HepG2 (cell line): ENCODE data around the gene CGNL1. TPM values are rescaled to one million over a fixed set of nuclear protein-coding genes. Genes with fewer than 3 reads are reported as not detected.

Experiments used
- ATF5 ChIP-seq: sonication (generic); formaldehyde crosslinking; IDR thresholded peaks from 2 replicates; pipeline ENCODE4 v1.4.0; 2020; ENCODE audit warnings: mild to moderate bottlenecking, low read depth, missing genetic modification reagents
- BCL3 ChIP-seq: sonication (generic); formaldehyde crosslinking; IDR thresholded peaks from 2 replicates; pipeline ENCODE4 v1.5.1; 2020; ENCODE audit warnings: mild to moderate bottlenecking, missing genetic modification reagents, moderate library complexity
- CEBPB ChIP-seq: IDR thresholded peaks from 2 replicates; pipeline ENCODE4 v1.6.1; 2011; ENCODE audit warnings: low read depth, low read length, improper control_type of control experiment, borderline replicate concordance
- CREBL2 ChIP-seq: sonication (generic); formaldehyde crosslinking; IDR thresholded peaks from 2 replicates; pipeline ENCODE4 v1.8.1; 2023; ENCODE audit warnings: missing genetic modification reagents, mild to moderate bottlenecking, borderline replicate concordance
- FOXA3 ChIP-seq: IDR thresholded peaks from 2 replicates; pipeline ENCODE4 v1.6.1; 2016; ENCODE audit warnings: missing genetic modification reagents, missing compliant biosample characterization
- MEIS1 ChIP-seq: sonication (generic); formaldehyde crosslinking; IDR thresholded peaks from 2 replicates; pipeline ENCODE4 v1.9.0; 2021; ENCODE audit warnings: mild to moderate bottlenecking, missing genetic modification reagents, moderate library complexity, borderline replicate concordance
- MEIS2 ChIP-seq: sonication (generic); formaldehyde crosslinking; IDR thresholded peaks from 2 replicates; pipeline ENCODE4 v1.9.0; 2021; ENCODE audit warnings: mild to moderate bottlenecking, missing genetic modification reagents
- MYPOP ChIP-seq: sonication (generic); formaldehyde crosslinking; IDR thresholded peaks from 2 replicates; pipeline ENCODE4 v1.8.1; 2023; ENCODE audit warnings: mild to moderate bottlenecking, moderate library complexity, missing genetic modification reagents
- PRDM10 ChIP-seq: sonication (generic); formaldehyde crosslinking; IDR thresholded peaks from 2 replicates; pipeline ENCODE4 v1.4.0; 2020; ENCODE audit warnings: low read depth, missing genetic modification reagents
- SP140L ChIP-seq: sonication (generic); formaldehyde crosslinking; IDR thresholded peaks from 2 replicates; pipeline ENCODE4 v1.4.0; 2020; ENCODE audit warnings: missing genetic modification reagents, borderline replicate concordance
- SYNCRIP ChIP-seq: fragments of 200-400 bp; formaldehyde crosslinking; IDR thresholded peaks from 2 replicates; pipeline ENCODE4 v1.6.1; 2018; ENCODE audit warnings: mild to moderate bottlenecking, low read depth, low read length; ENCODE audit not compliant: insufficient read depth
- ZBTB7A ChIP-seq: sonication (generic); formaldehyde crosslinking; IDR thresholded peaks from 2 replicates; pipeline ENCODE4 v1.8.0; 2022; ENCODE audit warnings: mild to moderate bottlenecking, missing genetic modification reagents
- ZNF263 ChIP-seq: sonication (generic); formaldehyde crosslinking; IDR thresholded peaks from 2 replicates; pipeline ENCODE4 v1.4.0; 2020; ENCODE audit warnings: missing genetic modification reagents
- ZNF33A ChIP-seq: sonication (generic); formaldehyde crosslinking; IDR thresholded peaks from 2 replicates; pipeline ENCODE4 v1.5.1; 2020; ENCODE audit warnings: missing genetic modification reagents, mild to moderate bottlenecking, moderate library complexity, borderline replicate concordance
- ZNF616 ChIP-seq: sonication (generic); formaldehyde crosslinking; IDR thresholded peaks from 2 replicates; pipeline ENCODE4 v1.5.0; 2020; ENCODE audit warnings: low read depth, mild to moderate bottlenecking, missing genetic modification reagents
- ZNF672 ChIP-seq: sonication (generic); formaldehyde crosslinking; IDR thresholded peaks from 2 replicates; pipeline ENCODE4 v1.8.1; 2022; ENCODE audit warnings: missing genetic modification reagents
- ZNF720 ChIP-seq: sonication (generic); formaldehyde crosslinking; IDR thresholded peaks from 2 replicates; pipeline ENCODE4 v1.4.0; 2020; ENCODE audit warnings: missing genetic modification reagents
- ZNF770 ChIP-seq: sonication (generic); formaldehyde crosslinking; IDR thresholded peaks from 2 replicates; pipeline ENCODE4 v1.5.0; 2020; ENCODE audit warnings: mild to moderate bottlenecking, missing genetic modification reagents
- polyA plus RNA-seq, 8 experiments: library from polyadenylated mRNA; depleted of rRNA in 3 of 8; stranded (reverse) in 7 of 8; unstranded in 1 of 8; fragments of >200 nt; fragmentation: Illumina TruSeq in 4 of 8; extraction: Trizol in 4 of 8; gene quantifications; 2 replicates each; pipeline versions ENCODE4 v1.2.1 to v1.2.3, GENCODE V29; 2011 to 2016; ENCODE audit warnings: low read depth in 4 of 8, missing spikeins in 1 of 8, mixed read lengths in 1 of 8; ENCODE audit not compliant: insufficient read depth in 1 of 8
- total RNA-seq, 5 experiments: library from RNA; depleted of rRNA; stranded (reverse); fragments of >200 nt; fragmentation: Illumina TruSeq; extraction: Trizol; gene quantifications; 2 replicates each; pipeline ENCODE4 v1.2.3, GENCODE V29; 2016; ENCODE audit warnings: low read depth in 1 of 5

CGNL1 gene
- total and polyA plus RNA-seq, 2 of the 13 experiments (the other 11 are each of a cell fraction or from before 2014, with no cell fraction given): 5.6 to 15.6 TPM

GRCh38 chr15:57376696-57377477, 582 bp downstream of the CGNL1 start (continued):
- peak; percentile 68; the same call in 1 of the 2 replicates for TF ChIP-seq CREBL2 (CRISPR knock-in tag)
- peak; percentile 75 for TF ChIP-seq CEBPB
- TF ChIP-seq SYNCRIP: no peak
- peak; percentile 60 for TF ChIP-seq ZNF263 (CRISPR knock-in tag)
- TF ChIP-seq ZNF616 (CRISPR knock-in tag): no peak
- no peak for TF ChIP-seq ZNF33A (CRISPR knock-in tag)
- TF ChIP-seq ZNF672 (CRISPR knock-in tag): no peak
- no peak for TF ChIP-seq SP140L (CRISPR knock-in tag)
- no peak for TF ChIP-seq ZNF720 (CRISPR knock-in tag)
- 0 out of 2 replicates have a peak, but pooled peaks have one; percentile 62 for TF ChIP-seq MEIS2 (CRISPR knock-in tag)
- TF ChIP-seq MYPOP (CRISPR knock-in tag): peak; percentile 27
- TF ChIP-seq MEIS1 (CRISPR knock-in tag): peak; percentile 80; the same call in 1 of the 2 replicates
- peak; percentile 51 for TF ChIP-seq PRDM10 (CRISPR knock-in tag)
- TF ChIP-seq ZNF770 (CRISPR knock-in tag): no peak
- TF ChIP-seq BCL3 (CRISPR knock-in tag): peak; percentile 61
- TF ChIP-seq FOXA3 (CRISPR knock-in tag): no peak
- no peak for TF ChIP-seq ATF5 (CRISPR knock-in tag)
- no peak for TF ChIP-seq ZBTB7A (CRISPR knock-in tag)
